OCI-LY7 (cell line): ENCODE measurements around the gene CEBPB. TPM values are rescaled to one million over a fixed set of nuclear protein-coding genes. Genes with fewer than 3 reads are reported as not detected.

Experiments
- BruUV-seq: library from RNA; stranded (reverse); fragments of 400-500 nt; replicated peaks from 2 replicates; lab custom pipeline; 2021; lab: Mats Ljungman, UMichigan
- CTCF ChIA-PET: fragments of 300-600 bp; sonication (Branson Sonifier 250); formaldehyde crosslinking; loops from one replicate; lab custom pipeline; 2022; ENCODE audit warnings: antibody characterized with exemption; ENCODE audit not compliant: unreplicated experiment; lab: Charles Lee
- POLR2A ChIA-PET: fragments of 300-600 bp; sonication (Branson Sonifier 250); formaldehyde crosslinking; loops from one replicate; lab custom pipeline; 2022; ENCODE audit warnings: antibody characterized with exemption; lab: Charles Lee
- DNase-seq: peaks from one replicate; pipeline ENCODE4 v3.0.0-alpha.2; 2015; ENCODE audit warnings: low spot score
- H2AFZ ChIP-seq: fragments of 200-600 bp; sonication (generic), shearing (Covaris generic); 2 replicates; pipeline ENCODE4 v1.6.1; 2014; ENCODE audit warnings: mild to moderate bottlenecking, antibody characterized with exemption, low read length, moderate library complexity
- H3K27ac ChIP-seq: fragments of 200-600 bp; sonication (generic); 2 replicates; pipeline ENCODE4 v1.5.1; 2014; ENCODE audit warnings: mixed run types, low read depth, mild to moderate bottlenecking, moderate library complexity, low read length, inconsistent platforms; ENCODE audit not compliant: poor library complexity, severe bottlenecking
- H3K36me3 ChIP-seq: fragments of 200-600 bp; sonication (generic); 2 replicates; pipeline ENCODE4 v1.6.1; 2014; ENCODE audit warnings: mild to moderate bottlenecking, antibody characterized with exemption, low read length, moderate library complexity, mixed read lengths; ENCODE audit not compliant: insufficient read depth
- H3K4me1 ChIP-seq: fragments of 200-600 bp; sonication (generic); 2 replicates; pipeline ENCODE4 v1.5.1; 2014; ENCODE audit warnings: mild to moderate bottlenecking, low read length; ENCODE audit not compliant: insufficient read depth, poor library complexity, severe bottlenecking
- H3K4me2 ChIP-seq: fragments of 200-600 bp; sonication (generic); 2 replicates; pipeline ENCODE4 v1.6.1; 2014; ENCODE audit warnings: mild to moderate bottlenecking, low read length
- H3K4me3 ChIP-seq: fragments of 200-600 bp; sonication (generic); 2 replicates; pipeline ENCODE4 v1.5.1; 2014; ENCODE audit warnings: mild to moderate bottlenecking, low read depth, low read length; ENCODE audit not compliant: poor library complexity, severe bottlenecking
- H3K79me2 ChIP-seq: fragments of 200-600 bp; sonication (generic); 2 replicates; pipeline ENCODE4 v1.6.1; 2016; ENCODE audit warnings: low read depth, mild to moderate bottlenecking, low read length, moderate library complexity, mixed read lengths; ENCODE audit not compliant: insufficient read depth
- H3K9me2 ChIP-seq: fragments of 200-600 bp; sonication (generic); 2 replicates; pipeline ENCODE4 v1.6.1; 2016; ENCODE audit warnings: mild to moderate bottlenecking, low read length, mixed read lengths; ENCODE audit not compliant: insufficient read depth
- H3K9me3 ChIP-seq: fragments of 200-600 bp; sonication (generic); 2 replicates; pipeline ENCODE4 v1.6.1; 2014; ENCODE audit warnings: mild to moderate bottlenecking, mixed run types, low read length, mixed read lengths
- H4K20me1 ChIP-seq: fragments of 200-600 bp; sonication (generic); 2 replicates; pipeline ENCODE4 v1.6.1; 2014; ENCODE audit warnings: mild to moderate bottlenecking, antibody characterized with exemption, low read length, moderate library complexity, mixed read lengths; ENCODE audit not compliant: insufficient read depth
- CTCF ChIP-seq: fragments of 200-600 bp; sonication (generic); conservative IDR thresholded peaks from 2 replicates; pipeline ENCODE4 v1.5.1; 2014; ENCODE audit warnings: mild to moderate bottlenecking, antibody characterized with exemption, low read length, moderate library complexity, mixed read lengths
- EZH2phosphoT487 ChIP-seq: fragments of 200-600 bp; sonication (generic); IDR thresholded peaks from 2 replicates; pipeline ENCODE4 v1.6.1; 2018; ENCODE audit warnings: low read depth, borderline replicate concordance, mild to moderate bottlenecking, mixed run types, antibody characterized with exemption, low read length, moderate library complexity, mixed read lengths
- intact Hi-C: fragments of 100-400 bp; cut with micrococcal nuclease; formaldehyde crosslinking; loops from one replicate; pipeline ENCODE4 v1.10.0; 2022; ENCODE audit not compliant: unreplicated experiment
- total RNA-seq, 2 experiments: library from RNA; depleted of rRNA in 1 of 2; stranded (reverse); fragments of >200 nt in 1 of 2; shearing (Covaris generic) in 1 of 2; gene quantifications; 2 replicates each; pipeline ENCODE4 v1.2.3, GENCODE V29; 2014 to 2022

The CEBPB gene
- total RNA-seq, 2 experiments from 2014 or later: 47.6 to 48.4 TPM

- no peak for DNase-seq
- Histone ChIP-seq H3K9me3 (no peaks in the 10 kb centered on the region), H4K20me1 (no peaks in the 10 kb centered on the region), H2AFZ (no peak overlapping the region), H3K36me3 (no peaks in the 10 kb centered on the region), H3K4me2 (no peak overlapping the region), H3K9me2 (no peaks in the 10 kb centered on the region), H3K4me1 (no peaks in the 10 kb centered on the region), H3K4me3 (no peak overlapping the region), H3K79me2 (no peaks in the 10 kb centered on the region), H3K27ac (no peak overlapping the region)
- intact Hi-C loops: no loop called here
- no TSS peak for BruUV-seq
- POLR2A ChIA-PET: interaction anchor here (1.4 kb wide), 1 partner anchor 10 kb away, joined by 3 read pairs; no protein-coding TSS in a partner anchor
- CTCF ChIA-PET: no interaction called here
- no peak for TF ChIP-seq EZH2phosphoT487
- no peak for TF ChIP-seq CTCF
Measured at GRCh38 chr20:50220093-50220893, 29.7 kb downstream of the CEBPB start.

DNA sequence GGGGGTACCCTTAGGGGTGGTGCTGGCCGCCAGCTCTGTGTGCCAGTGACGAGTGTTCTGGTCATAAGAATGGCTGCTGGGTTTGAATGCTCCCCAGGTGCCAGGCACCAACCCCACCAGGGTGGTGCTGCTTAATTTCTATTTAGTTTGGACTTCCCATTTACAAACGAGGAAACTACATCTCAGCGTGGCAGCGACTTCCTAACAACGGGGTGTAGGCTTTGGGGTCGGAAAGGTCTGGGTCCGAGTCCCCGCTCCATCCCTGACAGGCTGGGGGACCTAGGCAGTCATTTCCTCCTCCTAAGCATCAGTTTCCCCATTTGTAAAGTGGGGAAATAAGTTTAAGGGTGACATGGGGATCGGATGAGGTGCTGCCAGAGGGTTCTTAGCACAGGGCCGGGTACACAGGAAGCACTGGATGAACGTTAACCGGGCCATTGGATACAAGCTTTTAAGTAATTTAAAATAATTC lies 30.3 kb downstream of the CEBPB start:
- H3K4me1 ChIP-seq: no peaks in the 10 kb centered on the region
- intact Hi-C loops: no loop called here
- no peak overlapping the region for H3K4me2 ChIP-seq
- no peak for DNase-seq
- no peaks in the 10 kb centered on the region for H4K20me1 ChIP-seq
- no peak overlapping the region for H3K4me3 ChIP-seq
- TF ChIP-seq EZH2phosphoT487 (no peak), CTCF (no peak)
- H3K36me3 ChIP-seq: no peaks in the 10 kb centered on the region
- no TSS peak for BruUV-seq
- no peak overlapping the region for H3K27ac ChIP-seq
- no peak overlapping the region for H2AFZ ChIP-seq
- H3K9me2 ChIP-seq: no peaks in the 10 kb centered on the region
- POLR2A ChIA-PET: interaction anchor here (1.4 kb wide), 1 partner anchor 10 kb away, joined by 3 read pairs; no protein-coding TSS in a partner anchor
- no peaks in the 10 kb centered on the region for H3K9me3 ChIP-seq
- CTCF ChIA-PET: no interaction called here
- no peaks in the 10 kb centered on the region for H3K79me2 ChIP-seq
